ENCODE measurements around the gene GPR150. TPM values are rescaled to one million over a fixed set of nuclear protein-coding genes. Genes with fewer than 3 reads are reported as not detected.

The GPR150 gene
- total and polyA plus RNA-seq, 4 donors = 0.06 to 0.57 (median 0.46) TPM

DNA sequence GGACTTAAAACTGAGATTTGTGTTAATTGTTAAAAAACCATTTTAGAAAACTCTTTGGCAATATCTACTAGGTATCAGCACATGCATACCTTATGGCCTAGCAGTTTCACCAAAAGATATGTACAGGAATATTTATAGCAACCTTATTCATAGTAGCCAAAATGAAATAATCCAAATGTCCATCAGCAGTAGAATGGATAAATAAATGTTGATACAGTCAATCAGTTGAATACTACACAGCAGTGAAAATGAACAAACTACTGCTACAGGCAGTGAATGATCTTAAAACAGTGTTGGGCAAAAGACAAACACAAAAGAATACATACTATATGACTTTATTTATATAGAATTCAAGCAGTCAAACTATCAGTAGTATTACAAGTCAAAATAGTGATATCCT lies 43.1 kb downstream of the GPR150 start:
- Histone ChIP-seq H3K27me3 (ENCODE audit: control insufficient read depth, insufficient read depth, low read length) (no peaks in the 10 kb centered on the region), H3K27ac (ENCODE audit: low read depth, low read length) (no peak overlapping the region), H3K4me3 (ENCODE audit: low read depth, low read length) (no peak overlapping the region), H3K4me1 (ENCODE audit: control insufficient read depth, insufficient read depth, low read length) (no peaks in the 10 kb centered on the region), H3K36me3 (ENCODE audit: control insufficient read depth, insufficient read depth, low read length) (no peaks in the 10 kb centered on the region), H3K9me3 (ENCODE audit: control insufficient read depth, insufficient read depth, low read length) (no peaks in the 10 kb centered on the region)
- DNase-seq (ENCODE audit: low read depth in 4 of 6, low spot score in 6 of 6) = no peak

DNA sequence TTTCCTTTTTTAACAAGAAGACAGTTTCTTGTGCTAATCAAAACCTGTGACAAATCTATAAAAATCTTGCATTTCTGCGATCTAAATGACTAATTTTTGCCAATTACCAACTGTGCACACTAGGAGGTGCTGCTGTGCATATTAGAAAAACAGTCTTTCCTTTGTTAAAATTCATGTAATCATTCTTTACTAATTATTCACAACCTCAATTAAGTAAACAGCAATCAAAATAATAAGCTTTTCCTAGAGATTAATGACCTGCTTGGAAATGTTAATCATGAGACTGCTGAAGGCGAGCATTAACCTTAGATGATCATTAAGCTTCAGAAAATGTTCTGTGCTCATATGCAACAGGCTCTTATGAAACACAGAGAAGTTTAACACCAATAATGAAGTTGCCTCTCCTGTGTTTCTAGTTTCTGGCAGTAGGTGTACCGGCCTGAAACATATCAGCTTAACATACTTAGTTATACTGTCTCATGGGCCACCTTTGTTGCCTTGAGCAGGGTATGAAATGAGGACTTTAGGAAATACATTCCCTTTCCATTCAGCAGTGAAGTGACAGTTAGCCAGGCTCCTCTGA lies 44.4 kb downstream of the GPR150 start:
- Histone ChIP-seq H3K9me3 (ENCODE audit: control insufficient read depth, insufficient read depth, low read length) (no peaks in the 10 kb centered on the region), H3K4me3 (ENCODE audit: low read depth, low read length) (no peak overlapping the region), H3K4me1 (ENCODE audit: control insufficient read depth, insufficient read depth, low read length) (no peaks in the 10 kb centered on the region), H3K27me3 (ENCODE audit: control insufficient read depth, insufficient read depth, low read length) (no peaks in the 10 kb centered on the region), H3K27ac (ENCODE audit: low read depth, low read length) (no peak overlapping the region), H3K36me3 (ENCODE audit: control insufficient read depth, insufficient read depth, low read length) (no peaks in the 10 kb centered on the region)
- peak in 4 of 6 donors; percentile 23 to 70 (median 44) for DNase-seq (ENCODE audit: low read depth in 4 of 6, low spot score in 6 of 6)
- no CpG with 5 or more reads among the region's 3 CpGs for WGBS (ENCODE audit: insufficient coverage)

DNA sequence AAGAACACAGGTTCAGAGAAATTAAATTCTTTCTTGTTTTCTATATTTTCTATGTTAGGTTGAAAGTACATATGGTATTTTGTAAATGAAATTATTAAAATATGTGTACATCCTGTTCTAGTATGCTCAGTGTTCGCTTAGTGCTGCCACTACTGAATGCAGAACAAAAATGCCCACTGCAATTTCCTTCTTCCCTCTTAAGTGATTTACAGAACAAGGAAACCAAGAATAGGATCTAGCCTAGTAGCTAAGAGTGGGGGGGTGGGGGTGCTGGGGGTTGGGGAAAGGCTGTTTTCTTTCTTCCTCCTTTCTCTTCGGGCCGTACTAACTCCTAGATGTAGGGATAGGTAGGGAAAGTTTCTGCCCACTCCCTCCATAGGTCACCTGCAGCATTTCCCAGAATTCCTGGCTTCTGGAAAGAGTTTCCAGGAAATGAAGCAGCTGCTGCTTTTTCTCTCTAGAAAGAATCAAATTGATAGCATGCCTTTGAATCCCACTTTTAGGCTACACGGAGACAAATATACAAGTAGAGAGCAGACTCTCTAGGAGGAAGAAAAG lies 47.3 kb downstream of the GPR150 start:
- no peaks in the 10 kb centered on the region for H3K4me1 ChIP-seq (ENCODE audit: control insufficient read depth, insufficient read depth, low read length)
- H3K4me3 ChIP-seq (ENCODE audit: low read depth, low read length) = no peak overlapping the region
- H3K9me3 ChIP-seq (ENCODE audit: control insufficient read depth, insufficient read depth, low read length) = no peaks in the 10 kb centered on the region
- H3K27ac ChIP-seq (ENCODE audit: low read depth, low read length) = no peak overlapping the region
- WGBS (ENCODE audit: insufficient coverage) = no CpG with 5 or more reads among the region's 4 CpGs
- no peaks in the 10 kb centered on the region for H3K36me3 ChIP-seq (ENCODE audit: control insufficient read depth, insufficient read depth, low read length)
- no peak for DNase-seq (ENCODE audit: low read depth in 4 of 6, low spot score in 6 of 6)
- H3K27me3 ChIP-seq (ENCODE audit: control insufficient read depth, insufficient read depth, low read length) = no peaks in the 10 kb centered on the region

DNA sequence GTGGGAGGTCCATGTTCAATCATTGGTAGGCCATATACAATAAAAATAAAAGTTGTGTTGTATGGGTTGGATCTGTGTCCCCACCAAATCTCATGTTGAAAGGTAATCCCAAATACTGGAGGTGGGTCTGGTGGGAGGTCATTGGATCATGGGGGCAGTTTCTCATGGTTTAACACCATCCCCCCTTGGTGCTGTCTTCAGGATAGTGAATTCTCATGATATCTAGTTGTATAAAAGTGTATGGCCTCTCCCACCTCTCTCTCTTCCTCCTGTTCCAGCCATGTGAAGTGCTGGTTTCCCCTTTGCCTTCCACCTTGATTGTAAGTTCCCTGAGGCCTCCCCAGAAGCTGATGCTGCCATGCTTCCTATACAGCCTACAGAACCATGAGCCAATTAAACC lies 47.8 kb downstream of the GPR150 start:
- no peaks in the 10 kb centered on the region for H3K4me1 ChIP-seq (ENCODE audit: control insufficient read depth, insufficient read depth, low read length)
- no peaks in the 10 kb centered on the region for H3K9me3 ChIP-seq (ENCODE audit: control insufficient read depth, insufficient read depth, low read length)
- H3K4me3 ChIP-seq (ENCODE audit: low read depth, low read length) = no peak overlapping the region
- no peaks in the 10 kb centered on the region for H3K27me3 ChIP-seq (ENCODE audit: control insufficient read depth, insufficient read depth, low read length)
- H3K27ac ChIP-seq (ENCODE audit: low read depth, low read length) = no peak overlapping the region
- no peak for DNase-seq (ENCODE audit: low read depth in 4 of 6, low spot score in 6 of 6)
- no peaks in the 10 kb centered on the region for H3K36me3 ChIP-seq (ENCODE audit: control insufficient read depth, insufficient read depth, low read length)

DNA sequence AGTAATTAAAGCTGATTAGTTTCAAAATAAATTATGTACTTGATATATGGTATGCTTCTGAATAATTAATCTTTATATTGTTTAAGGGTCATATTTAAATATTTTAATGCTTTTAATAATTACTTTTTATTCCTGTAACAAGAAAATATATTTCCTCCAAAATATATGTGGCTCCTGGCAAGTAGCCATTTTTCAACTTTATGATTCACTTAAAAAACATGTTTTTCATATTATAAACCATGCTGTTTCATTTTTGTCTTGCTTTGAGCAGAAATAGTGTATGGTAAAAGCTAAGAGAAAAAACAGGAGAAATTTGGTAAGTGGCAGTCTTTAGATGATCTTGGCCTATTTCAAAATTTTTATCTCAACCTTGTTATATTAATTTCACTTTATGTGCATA lies 48.3 kb downstream of the GPR150 start:
- H3K4me1 ChIP-seq (ENCODE audit: control insufficient read depth, insufficient read depth, low read length) = no peaks in the 10 kb centered on the region
- no peak overlapping the region for H3K4me3 ChIP-seq (ENCODE audit: low read depth, low read length)
- H3K27ac ChIP-seq (ENCODE audit: low read depth, low read length) = no peak overlapping the region
- no peaks in the 10 kb centered on the region for H3K36me3 ChIP-seq (ENCODE audit: control insufficient read depth, insufficient read depth, low read length)
- no peaks in the 10 kb centered on the region for H3K27me3 ChIP-seq (ENCODE audit: control insufficient read depth, insufficient read depth, low read length)
- no peaks in the 10 kb centered on the region for H3K9me3 ChIP-seq (ENCODE audit: control insufficient read depth, insufficient read depth, low read length)
- DNase-seq (ENCODE audit: low read depth in 4 of 6, low spot score in 6 of 6) = no peak

DNA sequence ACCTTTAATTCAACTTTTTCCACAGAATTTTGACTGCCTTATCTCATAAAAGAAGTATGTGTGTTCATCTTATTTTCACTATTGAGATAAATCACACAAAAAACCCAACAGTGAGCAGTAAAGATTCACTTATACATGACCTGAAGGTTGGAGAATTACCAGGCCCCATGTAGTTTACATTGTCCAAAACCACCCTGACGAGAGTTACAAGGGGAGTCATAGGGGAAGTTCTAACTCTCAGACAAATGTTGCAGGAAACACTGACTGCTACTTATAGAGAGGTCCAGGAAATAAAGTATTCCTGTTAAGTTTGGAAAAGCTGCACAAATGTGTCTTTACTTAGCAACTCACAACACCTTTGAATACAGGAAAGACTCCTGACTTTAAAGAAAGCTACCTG lies 48.8 kb downstream of the GPR150 start:
- Histone ChIP-seq H3K4me3 (ENCODE audit: low read depth, low read length) (no peak overlapping the region), H3K27ac (ENCODE audit: low read depth, low read length) (no peak overlapping the region), H3K4me1 (ENCODE audit: control insufficient read depth, insufficient read depth, low read length) (no peaks in the 10 kb centered on the region), H3K27me3 (ENCODE audit: control insufficient read depth, insufficient read depth, low read length) (no peaks in the 10 kb centered on the region), H3K9me3 (ENCODE audit: control insufficient read depth, insufficient read depth, low read length) (no peaks in the 10 kb centered on the region), H3K36me3 (ENCODE audit: control insufficient read depth, insufficient read depth, low read length) (no peaks in the 10 kb centered on the region)
- no CpG with 5 or more reads among the region's 1 CpG for WGBS (ENCODE audit: insufficient coverage)
- DNase-seq (ENCODE audit: low read depth in 4 of 6, low spot score in 6 of 6) = no peak

DNA sequence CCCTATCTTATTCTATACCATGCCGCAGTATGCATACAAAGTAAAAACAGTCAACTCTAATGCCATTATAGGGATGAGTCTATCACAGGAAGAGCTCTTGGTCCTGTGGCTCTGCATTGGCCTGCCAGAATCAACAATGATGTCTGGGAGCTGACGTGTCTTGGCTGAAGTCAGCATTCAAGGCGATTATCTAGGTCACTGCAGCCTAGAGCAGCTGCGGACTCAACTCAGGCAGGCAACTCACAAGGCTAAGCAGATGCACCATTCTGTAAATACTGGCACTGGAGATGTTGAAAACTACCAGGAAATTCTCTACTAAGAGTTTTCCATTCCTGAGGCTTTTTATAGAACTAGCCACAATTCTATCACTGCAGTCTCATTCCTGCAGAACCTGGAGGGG lies 49.7 kb downstream of the GPR150 start:
- WGBS (ENCODE audit: insufficient coverage) = 54% methylated on average over 3 of the region's 4 CpGs
- Histone ChIP-seq H3K27me3 (ENCODE audit: control insufficient read depth, insufficient read depth, low read length) (no peaks in the 10 kb centered on the region), H3K9me3 (ENCODE audit: control insufficient read depth, insufficient read depth, low read length) (no peaks in the 10 kb centered on the region), H3K27ac (ENCODE audit: low read depth, low read length) (peak overlapping the region; percentile 53), H3K4me1 (ENCODE audit: control insufficient read depth, insufficient read depth, low read length) (no peaks in the 10 kb centered on the region), H3K4me3 (ENCODE audit: low read depth, low read length) (no peak overlapping the region), H3K36me3 (ENCODE audit: control insufficient read depth, insufficient read depth, low read length) (no peaks in the 10 kb centered on the region)
- DNase-seq (ENCODE audit: low read depth in 4 of 6, low spot score in 6 of 6) = peak in 3 of 6 donors; percentile 22 to 71 (median 29)

DNA sequence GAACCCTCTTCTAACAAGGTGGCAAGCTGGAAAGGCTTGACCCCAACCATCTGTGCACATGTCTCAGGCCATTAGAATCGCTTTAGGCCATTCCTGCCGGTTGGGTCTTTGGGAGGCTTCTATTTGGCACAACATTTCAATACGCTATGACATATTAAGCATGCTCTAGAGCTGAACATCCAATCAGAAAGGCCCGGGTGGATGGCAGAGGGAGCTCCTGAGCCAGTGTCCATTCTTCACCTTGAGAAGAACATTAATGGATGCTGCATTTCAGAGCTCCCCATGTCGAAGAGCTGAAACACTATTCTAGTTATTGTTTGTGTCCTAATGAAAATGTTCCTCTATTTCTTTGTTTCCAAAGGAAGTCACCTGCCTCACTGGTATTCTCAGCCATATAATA lies 50.1 kb downstream of the GPR150 start:
- Histone ChIP-seq H3K27me3 (ENCODE audit: control insufficient read depth, insufficient read depth, low read length) (no peaks in the 10 kb centered on the region), H3K4me3 (ENCODE audit: low read depth, low read length) (no peak overlapping the region), H3K9me3 (ENCODE audit: control insufficient read depth, insufficient read depth, low read length) (no peaks in the 10 kb centered on the region), H3K36me3 (ENCODE audit: control insufficient read depth, insufficient read depth, low read length) (no peaks in the 10 kb centered on the region), H3K4me1 (ENCODE audit: control insufficient read depth, insufficient read depth, low read length) (no peaks in the 10 kb centered on the region), H3K27ac (ENCODE audit: low read depth, low read length) (peak overlapping the region; percentile 53)
- no peak for DNase-seq (ENCODE audit: low read depth in 4 of 6, low spot score in 6 of 6)
- WGBS (ENCODE audit: insufficient coverage) = no CpG with 5 or more reads among the region's 5 CpGs

DNA sequence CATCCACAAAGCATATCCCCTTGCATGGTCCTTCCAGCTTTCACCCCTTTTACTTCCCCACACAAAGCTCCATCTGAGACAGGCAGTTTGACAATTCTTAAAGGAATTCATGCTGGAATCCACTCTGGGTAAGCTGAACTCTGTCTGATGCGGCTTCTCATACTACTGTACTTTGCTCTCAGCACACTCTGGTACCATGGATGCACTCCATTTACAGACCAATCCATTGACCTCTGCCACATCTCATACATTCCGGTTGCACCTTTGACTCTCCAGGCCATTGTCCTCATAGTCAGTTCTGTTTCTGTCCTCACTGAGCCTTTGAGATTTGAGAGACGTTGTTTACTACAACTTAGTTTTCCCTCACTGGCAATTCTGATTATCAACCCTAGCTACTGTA lies 50.7 kb downstream of the GPR150 start:
- no peaks in the 10 kb centered on the region for H3K27me3 ChIP-seq (ENCODE audit: control insufficient read depth, insufficient read depth, low read length)
- WGBS (ENCODE audit: insufficient coverage) = 92% methylated on average over 3 of the region's 3 CpGs
- H3K4me3 ChIP-seq (ENCODE audit: low read depth, low read length) = no peak overlapping the region
- no peaks in the 10 kb centered on the region for H3K36me3 ChIP-seq (ENCODE audit: control insufficient read depth, insufficient read depth, low read length)
- no peaks in the 10 kb centered on the region for H3K9me3 ChIP-seq (ENCODE audit: control insufficient read depth, insufficient read depth, low read length)
- no peak overlapping the region for H3K27ac ChIP-seq (ENCODE audit: low read depth, low read length)
- H3K4me1 ChIP-seq (ENCODE audit: control insufficient read depth, insufficient read depth, low read length) = no peaks in the 10 kb centered on the region
- no peak for DNase-seq (ENCODE audit: low read depth in 4 of 6, low spot score in 6 of 6)

All from spinal cord (tissue), 10 donors.